ENCODE measurements around the gene CHTF18. TPM values are rescaled to one million over a fixed set of nuclear protein-coding genes. Genes with fewer than 3 reads are reported as not detected.

The CHTF18 gene
- total and polyA plus RNA-seq, 9 of the 15 experiments (the other 6 are each of a cell fraction or from before 2014, with no cell fraction given) = 2.5 to 123 (median 17.0) TPM

DNA sequence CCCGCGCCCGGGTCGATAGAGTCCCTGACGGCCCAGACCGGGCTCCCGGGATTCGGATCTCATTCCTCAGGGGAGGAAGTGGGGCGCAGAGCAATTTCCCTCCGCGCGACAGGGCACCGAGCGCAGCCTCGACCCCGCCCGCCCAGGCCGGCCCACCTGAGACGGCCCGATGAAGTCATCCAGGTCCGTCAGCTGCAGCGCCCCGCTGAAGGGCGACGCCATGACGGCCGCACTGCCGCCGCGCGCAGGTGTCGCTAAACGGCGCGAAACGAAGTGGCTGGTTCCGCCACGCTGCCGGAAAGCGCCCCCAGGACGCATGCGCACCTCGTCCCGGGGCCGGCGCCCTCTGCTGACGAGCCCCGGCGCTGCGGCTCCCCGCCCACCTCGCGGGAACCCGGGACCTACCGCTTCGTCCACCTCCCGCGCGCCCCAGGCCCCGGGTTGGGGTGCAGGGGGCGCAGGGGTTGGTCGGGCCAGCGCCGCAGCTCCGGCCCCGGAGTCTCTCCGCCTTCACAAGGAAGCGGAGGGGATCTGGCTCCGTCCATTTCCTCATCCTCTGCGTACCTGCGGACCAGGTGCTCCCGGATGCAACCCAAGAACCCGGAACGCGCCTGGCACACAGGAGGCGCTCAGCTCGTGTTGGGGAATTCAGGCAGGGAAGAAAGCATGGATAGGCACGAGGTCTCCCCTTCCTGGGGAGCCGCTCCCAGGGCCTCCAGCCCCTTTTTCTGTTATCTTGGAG lies 47.5 kb upstream of the CHTF18 start, which contains the start of gene CIAO3 (continued):
- TF ChIP-seq, protein P1, sequence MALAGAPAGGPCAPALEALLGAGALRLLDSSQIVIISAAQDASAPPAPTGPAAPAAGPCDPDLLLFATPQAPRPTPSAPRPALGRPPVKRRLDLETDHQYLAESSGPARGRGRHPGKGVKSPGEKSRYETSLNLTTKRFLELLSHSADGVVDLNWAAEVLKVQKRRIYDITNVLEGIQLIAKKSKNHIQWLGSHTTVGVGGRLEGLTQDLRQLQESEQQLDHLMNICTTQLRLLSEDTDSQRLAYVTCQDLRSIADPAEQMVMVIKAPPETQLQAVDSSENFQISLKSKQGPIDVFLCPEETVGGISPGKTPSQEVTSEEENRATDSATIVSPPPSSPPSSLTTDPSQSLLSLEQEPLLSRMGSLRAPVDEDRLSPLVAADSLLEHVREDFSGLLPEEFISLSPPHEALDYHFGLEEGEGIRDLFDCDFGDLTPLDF (CRISPR knock-in tag; IDR thresholded peaks at IDR 0.05) = peak; percentile 70; the same call in 1 of the 2 replicates
- TF ChIP-seq HMG20A (CRISPR knock-in tag; conservative IDR thresholded peaks at IDR 0.05) (no peak), RBM25 (IDR thresholded peaks at IDR 0.05; ENCODE audit: low read depth, low read length, severe bottlenecking) (no peak), ZNF436 (CRISPR knock-in tag; IDR thresholded peaks at IDR 0.05) (no peak), ZFP36 (IDR thresholded peaks at IDR 0.05; ENCODE audit: low read depth, low read length, partially characterized antibody) (peak; percentile 8), TOE1 (IDR thresholded peaks at IDR 0.05; ENCODE audit: borderline replicate concordance) (no peak), TOE1 (CRISPR knock-in tag; IDR thresholded peaks at IDR 0.05; ENCODE audit: borderline replicate concordance, low read depth) (no peak), DIDO1 (tag; IDR thresholded peaks at IDR 0.05; ENCODE audit: low read depth) (peak; percentile 87), SNRNP70 (optimal IDR thresholded peaks at IDR 0.05; ENCODE audit: low read depth, low read length) (no peak), POLR3G (IDR thresholded peaks at IDR 0.05; ENCODE audit: extremely low read depth, insufficient read length, insufficient replicate concordance) (no peak), GATA2 (CRISPR knock-in tag; IDR thresholded peaks at IDR 0.05) (no peak), TRIM24 (IDR thresholded peaks at IDR 0.05) (no peak), ZNF507 (tag; conservative IDR thresholded peaks at IDR 0.05) (no peak), ZNF263 (CRISPR knock-in tag; IDR thresholded peaks at IDR 0.05; ENCODE audit: borderline replicate concordance) (no peak), ZNF165 (CRISPR knock-in tag; IDR thresholded peaks at IDR 0.05; ENCODE audit: borderline replicate concordance) (no peak), ZNF41 (CRISPR knock-in tag; conservative IDR thresholded peaks at IDR 0.05) (no peak), TEAD1 (CRISPR knock-in tag; IDR thresholded peaks at IDR 0.05) (peak; percentile 61 to 85; a peak in 3 of 4 replicates), PYGO2 (tag; IDR thresholded peaks at IDR 0.05) (no peak), POLR2AphosphoS2 (IDR thresholded peaks at IDR 0.05; ENCODE audit: low read length) (no peak; the same call in 1 of the 2 replicates), RFX5 (IDR thresholded peaks at IDR 0.05; ENCODE audit: low read depth, low read length) (no peak), XRCC3 (IDR thresholded peaks at IDR 0.05) (no peak), MYBL2 (IDR thresholded peaks at IDR 0.05; ENCODE audit: low read depth) (no peak), MYBL2 (CRISPR knock-in tag; IDR thresholded peaks at IDR 0.05; ENCODE audit: borderline replicate concordance) (no peak), HSF4 (CRISPR knock-in tag; IDR thresholded peaks at IDR 0.05; ENCODE audit: borderline replicate concordance) (no peak), ATF1 (CRISPR knock-in tag; IDR thresholded peaks at IDR 0.05) (peak; percentile 89), ATF1 (tag; IDR thresholded peaks at IDR 0.05) (peak; percentile 95), PRPF4 (IDR thresholded peaks at IDR 0.05; ENCODE audit: insufficient read depth, low read depth, low read length, poor library complexity, severe bottlenecking) (no peak)
- TF ChIP-seq, protein P2, sequence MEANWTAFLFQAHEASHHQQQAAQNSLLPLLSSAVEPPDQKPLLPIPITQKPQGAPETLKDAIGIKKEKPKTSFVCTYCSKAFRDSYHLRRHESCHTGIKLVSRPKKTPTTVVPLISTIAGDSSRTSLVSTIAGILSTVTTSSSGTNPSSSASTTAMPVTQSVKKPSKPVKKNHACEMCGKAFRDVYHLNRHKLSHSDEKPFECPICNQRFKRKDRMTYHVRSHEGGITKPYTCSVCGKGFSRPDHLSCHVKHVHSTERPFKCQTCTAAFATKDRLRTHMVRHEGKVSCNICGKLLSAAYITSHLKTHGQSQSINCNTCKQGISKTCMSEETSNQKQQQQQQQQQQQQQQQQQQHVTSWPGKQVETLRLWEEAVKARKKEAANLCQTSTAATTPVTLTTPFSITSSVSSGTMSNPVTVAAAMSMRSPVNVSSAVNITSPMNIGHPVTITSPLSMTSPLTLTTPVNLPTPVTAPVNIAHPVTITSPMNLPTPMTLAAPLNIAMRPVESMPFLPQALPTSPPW (CRISPR knock-in tag; IDR thresholded peaks at IDR 0.05) = peak; percentile 56
